ENCODE data around the gene PDE9A.
"Not testable (repeated sequence)": the region's sequence is repeated elsewhere in the genome, so short reads cannot be mapped to it uniquely, and the experiment has no call there.

The PDE9A gene

DNA sequence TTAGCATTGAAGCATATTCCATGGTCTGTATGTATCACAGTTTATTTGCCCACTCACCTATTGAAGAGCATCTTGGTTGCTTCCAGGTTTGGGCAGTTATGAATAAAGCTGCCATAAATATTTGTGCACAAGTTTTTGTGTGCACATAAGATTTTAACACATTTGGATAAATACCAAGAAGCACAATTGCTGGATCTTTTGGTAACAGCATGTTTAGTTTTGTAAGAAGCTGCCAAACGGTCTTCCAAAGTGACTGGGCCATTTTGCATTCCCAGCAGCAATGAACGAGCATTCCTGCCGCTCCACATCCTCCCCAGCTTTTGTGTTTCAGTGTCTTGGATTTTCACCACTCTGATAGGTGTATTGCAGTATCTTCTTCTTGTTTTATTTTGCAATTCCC is 62.7 kb downstream of the PDE9A start:
- no peak for DNase-seq

DNA sequence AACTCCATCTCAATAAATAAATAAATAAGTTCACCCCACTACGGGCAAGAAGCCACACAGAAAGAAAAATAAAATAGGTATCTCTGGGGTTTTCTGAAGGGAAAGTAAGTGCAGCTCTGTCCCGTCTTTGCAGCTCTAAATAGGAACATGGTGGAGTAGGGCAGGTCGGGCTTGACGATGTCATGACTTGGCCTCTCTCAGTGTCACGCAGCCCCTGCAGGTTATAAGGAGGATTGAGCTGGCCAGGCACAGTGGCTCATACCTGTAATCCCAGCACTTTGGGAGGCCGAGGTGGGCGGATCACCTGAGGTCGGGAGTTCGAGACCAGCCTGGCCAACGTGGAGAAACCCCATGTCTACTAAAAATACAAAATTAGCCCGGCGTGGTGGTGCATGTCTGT is 67.1 kb downstream of the PDE9A start:
- DNase-seq = not testable (repeated sequence)

DNA sequence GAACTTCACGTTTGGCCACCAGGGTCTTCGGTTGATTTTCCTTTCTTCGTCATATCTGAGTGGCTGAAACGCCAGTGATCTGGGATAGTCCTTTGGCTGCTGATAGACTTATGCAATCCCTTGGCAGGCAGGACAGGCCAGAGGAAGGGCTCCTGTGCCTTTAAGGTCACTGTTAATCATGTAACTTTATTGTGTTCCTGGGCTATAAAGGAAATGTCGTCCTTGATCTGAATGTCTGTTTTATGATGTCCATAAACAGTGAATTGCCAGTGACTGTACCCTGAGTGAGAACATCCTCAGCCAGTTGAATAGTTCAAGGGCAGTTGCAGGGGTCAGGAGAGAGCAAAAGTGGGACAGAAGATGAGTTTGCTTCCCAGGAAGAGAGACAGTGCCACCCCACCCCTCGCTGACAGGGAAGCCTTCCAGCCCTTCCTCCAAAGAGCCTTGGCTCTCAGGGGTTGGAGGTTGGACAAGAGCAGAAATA is 68.0 kb downstream of the PDE9A start:
- no peak for DNase-seq

DNA sequence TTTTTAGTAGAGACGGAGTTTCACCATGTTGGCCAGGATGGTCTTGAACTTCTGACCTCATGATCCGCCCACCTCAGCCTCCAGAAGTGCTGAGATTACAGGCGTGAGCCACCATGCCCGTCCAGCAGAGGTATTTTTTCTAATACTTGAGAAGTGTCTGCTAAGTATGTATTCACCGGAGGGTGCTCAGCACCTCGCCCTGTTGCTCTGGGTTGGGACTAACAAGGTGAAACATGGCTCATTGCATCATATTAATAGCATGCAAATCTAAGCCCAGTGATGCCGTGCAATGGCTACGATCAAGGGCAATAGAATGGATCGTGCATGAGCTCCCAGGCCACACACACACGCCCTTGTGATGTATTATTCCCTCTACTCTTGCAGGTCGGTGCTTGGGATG is 68.7 kb downstream of the PDE9A start:
- DNase-seq = no peak

DNA sequence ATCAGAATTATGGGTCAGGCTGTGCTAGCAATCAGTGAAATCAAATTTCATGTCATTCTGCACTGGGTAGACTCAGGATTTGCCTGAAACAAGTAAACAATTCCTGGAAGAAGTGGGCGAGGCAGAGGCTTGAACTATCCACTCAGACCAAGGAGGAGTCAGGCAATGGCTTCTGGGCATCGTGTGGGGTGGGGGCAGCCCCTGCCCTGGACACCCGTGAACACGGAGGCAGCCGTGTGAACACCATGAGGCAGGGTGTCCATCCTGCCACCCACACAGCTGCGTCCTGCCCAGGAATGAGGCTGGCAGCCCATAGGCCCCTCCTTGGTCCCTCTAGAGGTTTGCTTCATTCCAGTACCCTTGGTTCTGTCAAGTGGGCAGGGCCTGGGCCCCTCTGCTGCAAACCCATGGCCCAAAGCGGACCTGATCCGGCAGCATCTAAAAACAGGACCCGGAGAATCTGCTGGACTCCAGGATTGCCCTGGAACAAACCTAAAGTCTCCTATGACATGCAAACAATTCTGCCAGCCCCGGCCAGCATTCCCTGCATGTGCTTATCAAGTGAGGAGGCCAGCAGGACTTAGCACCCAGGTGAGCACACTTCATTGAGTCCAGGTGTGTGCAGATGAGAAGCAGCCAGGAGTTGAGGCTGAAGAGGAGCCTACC is 69.5 kb downstream of the PDE9A start:
- no peak for DNase-seq

DNA sequence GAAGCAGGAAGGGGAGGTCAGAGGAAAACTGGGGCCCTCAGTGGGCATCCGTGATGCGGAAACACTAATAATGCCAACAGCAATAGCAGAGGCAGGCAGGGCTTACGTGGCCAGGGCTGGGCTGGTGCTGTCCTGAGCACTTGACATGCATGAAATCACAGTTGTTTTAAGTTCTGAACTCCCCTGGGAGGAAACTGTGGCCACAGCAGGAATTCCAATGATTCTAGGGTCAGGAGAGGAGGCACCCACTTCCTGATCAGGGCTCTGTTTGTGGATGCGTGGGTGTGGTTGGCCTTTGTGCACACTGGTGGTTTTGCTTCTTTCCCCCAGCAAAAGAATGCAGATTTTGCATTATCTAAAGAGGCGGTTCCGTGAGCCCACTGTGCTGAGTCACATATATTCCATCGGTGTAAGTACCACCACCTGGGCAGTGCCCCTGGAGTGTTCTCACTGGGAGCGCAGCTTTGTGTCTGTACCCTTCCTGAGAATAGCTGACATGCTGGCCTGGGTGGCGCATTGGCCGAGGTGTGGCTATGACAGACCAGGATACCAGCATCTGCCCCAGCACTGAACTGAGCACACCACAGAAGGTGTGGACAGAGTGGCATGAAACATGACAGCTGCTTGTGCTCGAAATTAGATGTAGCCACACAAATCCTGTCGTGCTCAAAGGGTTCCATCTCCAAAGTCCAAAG is 71.0 kb downstream of the PDE9A start:
- DNase-seq = no peak

DNA sequence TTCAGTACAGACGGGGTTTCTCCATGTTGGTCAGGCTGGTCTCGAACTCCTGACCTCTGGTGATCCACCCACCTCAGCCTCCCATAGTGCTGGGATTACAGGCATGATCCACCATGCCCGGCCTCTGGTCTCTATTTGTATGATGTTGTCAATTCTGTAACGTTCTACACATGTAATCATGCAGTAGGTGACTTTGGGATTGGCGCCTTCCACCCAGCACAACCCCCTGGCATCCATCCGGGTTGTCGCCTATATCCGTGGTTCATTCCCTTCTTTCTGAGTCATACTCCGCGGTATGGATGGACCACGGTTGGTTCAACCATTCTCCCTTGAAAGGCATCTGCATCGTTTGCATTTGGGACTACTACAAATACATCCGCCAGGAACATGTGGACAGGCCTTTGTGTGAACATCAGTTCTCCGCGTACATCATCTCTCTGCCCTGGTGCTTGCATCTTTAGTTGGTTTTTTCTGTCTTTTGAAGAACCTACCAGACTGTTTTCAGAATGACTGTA is 72.1 kb downstream of the PDE9A start:
- no peak for DNase-seq

DNA sequence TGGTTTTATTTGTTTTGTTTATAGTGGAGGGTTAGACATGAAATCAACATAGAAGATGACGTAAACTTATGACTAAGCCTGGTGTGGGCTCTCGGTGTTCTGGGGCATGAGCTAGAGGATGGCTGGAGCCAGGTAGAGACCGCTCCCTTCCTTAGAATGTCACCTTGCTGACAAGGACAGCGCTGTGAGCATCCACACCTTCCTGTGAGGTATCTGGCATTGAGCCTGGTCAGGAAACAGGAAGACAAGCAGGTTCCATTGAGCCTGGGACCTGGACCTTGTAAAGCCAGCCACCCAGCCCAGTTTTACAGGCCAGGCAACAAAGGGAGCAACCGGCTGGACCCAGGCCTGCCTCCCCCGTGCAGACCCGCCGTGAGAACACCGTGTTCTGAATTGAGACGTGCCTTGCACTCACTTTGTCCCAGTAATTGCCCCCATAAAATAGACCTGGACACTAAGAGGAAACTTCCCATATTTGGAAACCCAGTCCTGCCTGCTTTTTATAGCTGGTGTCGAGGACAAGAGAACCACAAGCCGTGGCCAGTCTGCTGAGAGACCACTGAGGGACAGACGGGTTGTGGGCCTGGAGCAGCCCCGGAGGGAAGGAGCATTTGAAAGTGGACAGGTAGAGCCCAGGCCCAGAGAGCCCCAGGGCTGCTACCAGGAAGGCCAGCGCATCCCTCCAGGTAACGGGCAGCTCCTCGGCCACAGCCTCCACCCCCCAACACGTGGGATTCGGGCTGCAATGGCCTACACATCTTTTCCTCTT is 78.0 kb downstream of the PDE9A start:
- no peak for DNase-seq

DNA sequence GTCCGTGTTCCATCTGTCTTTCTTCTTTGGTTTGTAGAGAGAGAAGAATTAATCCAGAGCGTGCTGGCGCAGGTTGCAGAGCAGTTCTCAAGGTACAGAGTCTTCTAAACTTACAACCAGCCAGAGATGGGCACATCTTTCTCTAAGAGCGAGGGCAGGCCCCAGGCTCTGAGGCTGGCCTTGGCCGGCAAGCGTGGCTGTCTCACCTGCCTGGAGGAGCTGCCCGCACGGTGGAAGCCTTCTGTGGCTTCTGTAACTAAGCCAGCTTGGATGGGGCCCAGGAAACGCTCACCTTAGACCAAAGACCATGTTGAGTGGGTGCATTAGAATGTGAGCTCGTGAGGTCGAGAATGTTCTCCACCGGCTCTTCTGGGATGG is 78.6 kb downstream of the PDE9A start:
- no peak for DNase-seq

DNA sequence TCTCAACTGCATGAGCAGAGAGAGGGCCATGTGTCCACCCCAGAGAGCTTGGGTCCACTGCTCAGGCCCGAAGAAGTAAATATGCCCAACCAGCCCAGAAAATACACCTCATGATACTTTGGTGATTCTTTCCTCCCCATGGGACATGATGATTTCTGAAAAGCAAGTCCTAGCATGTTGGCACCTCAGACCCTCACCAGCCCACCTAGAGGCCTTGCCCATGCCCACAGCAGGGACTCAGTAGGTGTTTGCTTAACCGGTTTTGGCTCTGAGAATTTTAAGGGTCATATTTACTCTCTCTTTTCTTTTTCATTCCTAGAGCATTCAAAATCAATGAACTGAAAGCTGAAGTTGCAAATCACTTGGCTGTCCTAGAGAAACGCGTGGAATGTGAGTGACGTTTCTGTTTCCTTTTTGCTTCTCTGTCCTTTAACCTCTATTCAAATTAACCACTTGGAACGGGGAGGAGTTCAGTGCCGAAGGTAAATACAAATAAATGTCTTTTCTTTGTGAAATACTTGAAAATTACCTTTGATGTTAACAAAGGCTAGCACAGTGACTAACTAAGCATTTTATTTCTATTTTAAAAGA is 79.7 kb downstream of the PDE9A start:
- no peak for DNase-seq

DNA sequence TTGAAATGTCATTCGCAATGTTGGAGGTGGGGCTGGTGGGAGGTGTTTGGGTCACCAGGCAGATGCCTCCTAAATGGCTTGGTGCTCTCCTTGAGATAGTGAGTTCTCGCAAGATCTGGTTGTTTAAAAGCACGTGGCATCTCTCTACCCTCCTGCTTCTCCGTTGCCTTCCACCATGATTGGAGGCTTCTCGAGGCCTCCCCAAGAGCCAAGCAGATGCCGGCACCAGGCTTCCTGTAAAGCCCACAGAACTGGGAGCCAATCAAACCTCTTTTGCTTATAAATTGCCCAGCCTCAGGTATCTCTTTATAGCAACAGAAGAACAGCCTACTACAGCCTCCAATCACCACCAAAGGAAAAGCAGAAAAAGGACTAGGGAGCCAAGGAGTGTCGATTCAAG is 80.5 kb downstream of the PDE9A start:
- no peak for DNase-seq

DNA sequence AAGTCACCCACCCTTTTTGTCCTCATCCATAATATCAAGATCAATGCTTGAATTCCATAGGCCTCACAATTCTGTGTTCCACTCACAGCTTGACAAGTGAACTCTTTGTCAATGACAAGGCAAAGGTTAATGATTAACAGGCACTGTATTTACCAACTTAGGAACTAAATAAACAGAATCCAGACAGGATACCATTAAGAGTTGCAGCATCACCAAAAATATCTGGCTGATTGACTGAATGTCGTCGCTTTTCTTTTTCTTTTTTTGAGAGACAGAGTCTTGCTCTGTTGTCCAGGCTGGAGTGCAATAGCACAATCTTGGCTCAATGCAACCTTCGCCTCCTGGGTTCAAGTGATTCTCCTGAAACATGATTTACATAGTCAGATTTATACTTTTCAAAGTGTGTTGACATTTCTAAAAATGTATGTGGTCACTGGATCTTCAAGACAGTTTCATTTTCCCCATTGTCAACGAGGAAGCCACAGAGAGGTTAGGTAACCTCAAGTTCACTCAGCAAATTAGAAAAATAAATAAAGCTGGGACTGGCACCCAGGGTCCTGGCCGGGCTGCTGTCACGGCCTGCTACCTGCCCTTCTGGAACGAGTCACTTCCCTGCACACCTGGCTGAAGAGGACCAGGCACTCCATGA is 81.0 kb downstream of the PDE9A start:
- DNase-seq = no peak

DNA sequence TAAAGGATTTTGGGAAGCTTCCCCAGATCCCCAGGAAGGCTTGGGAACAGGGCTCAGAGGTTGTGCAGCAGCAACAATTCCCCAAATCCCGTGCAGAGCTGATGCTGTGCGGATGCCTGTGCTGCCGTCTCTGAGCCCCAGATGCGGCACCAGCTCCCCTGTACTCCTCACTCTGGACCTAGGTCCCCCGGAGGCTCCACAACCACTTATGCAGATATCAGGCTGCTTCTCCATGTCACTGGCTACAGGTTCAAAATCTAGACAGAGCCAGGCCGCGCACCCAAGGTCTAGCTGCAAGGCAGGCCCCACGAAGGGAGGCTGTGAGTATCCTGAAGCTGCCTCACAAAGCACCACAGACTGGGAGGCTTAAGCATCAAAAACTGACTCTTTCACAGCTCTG is 81.6 kb downstream of the PDE9A start:
- no peak for DNase-seq

DNA sequence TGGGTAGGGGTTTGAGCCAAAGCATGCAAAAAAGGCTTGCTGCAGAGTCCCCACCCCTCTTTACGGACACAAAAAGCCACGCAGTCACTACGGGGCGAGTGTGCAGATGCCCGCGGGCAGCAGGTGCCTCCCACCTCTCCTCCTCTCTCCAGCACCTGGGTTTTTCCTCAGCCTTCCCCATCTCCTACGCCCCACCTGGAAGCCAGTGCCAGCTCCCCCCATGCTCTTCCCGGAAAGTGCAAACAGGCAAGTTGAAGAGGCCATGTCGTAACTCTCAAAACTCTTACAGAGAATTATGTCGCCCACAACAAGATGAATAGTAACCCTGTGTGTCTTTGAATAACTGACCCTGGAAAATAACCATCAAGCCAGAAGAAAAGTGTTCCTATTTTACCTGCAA is 82.5 kb downstream of the PDE9A start:
- DNase-seq = no peak

DNA sequence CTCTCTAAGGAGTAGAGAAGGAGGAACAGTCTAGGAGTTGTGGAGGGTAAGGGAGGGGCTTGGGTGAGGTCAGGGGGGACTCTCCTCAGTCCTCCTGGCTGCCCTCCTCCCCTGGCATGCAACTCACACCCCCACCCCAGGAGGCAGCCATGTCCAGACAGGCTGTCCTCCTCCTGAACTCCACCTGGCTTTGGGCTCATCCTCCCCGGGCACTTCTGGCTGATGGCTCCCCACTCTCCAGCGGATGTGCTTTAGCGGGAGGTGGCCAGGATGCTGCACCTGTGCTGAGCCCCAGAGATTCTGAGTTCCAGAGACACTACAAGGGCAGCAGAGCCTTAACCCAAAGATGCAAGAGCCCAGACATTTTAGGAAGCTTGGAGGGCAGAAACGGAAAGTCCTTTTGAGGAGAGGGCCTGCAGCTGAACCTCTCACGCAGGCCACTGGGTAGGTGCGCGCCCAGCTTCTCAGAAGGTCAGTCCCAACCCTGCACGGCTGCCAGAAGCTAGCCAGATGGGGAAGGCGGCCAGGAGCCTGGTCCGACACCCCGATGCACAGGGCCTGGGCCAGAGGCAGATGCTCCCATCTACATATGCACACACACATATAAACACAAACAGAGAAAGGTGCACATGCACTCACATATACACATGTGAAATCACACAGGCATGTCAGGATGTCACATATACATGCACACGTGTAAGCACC is 83.4 kb downstream of the PDE9A start:
- DNase-seq = no peak

DNA sequence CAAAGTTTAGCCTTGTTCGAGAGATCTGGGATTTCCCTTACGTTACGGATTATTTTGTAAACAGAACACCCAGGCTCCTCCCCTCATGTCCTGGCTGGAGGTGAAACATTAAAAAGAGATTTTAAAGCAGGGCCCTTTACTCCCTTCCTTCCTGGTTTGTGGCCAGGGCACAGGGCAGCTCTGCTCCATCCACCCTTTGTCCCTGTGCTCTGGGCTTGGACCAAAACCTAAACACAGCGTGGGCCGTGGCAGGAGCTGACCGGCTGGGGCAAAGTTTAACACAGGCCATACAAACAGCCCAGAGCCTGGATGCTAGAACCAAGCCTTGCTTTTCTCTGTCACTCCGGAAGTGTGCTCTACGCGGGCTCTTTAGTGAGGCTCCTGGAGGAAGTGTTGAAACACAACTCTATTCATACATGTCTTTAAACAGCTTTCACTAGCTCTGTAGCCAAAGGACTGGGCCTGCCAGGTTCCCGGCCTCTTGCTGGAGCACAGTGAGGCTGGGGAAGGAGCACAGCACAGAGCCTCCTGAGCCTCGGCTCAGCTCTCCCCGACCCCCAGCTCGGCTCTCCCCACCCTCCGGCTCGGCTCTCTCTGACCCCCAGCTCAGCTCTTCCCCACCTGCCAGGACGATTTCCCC is 84.7 kb downstream of the PDE9A start:
- no peak for DNase-seq

DNA sequence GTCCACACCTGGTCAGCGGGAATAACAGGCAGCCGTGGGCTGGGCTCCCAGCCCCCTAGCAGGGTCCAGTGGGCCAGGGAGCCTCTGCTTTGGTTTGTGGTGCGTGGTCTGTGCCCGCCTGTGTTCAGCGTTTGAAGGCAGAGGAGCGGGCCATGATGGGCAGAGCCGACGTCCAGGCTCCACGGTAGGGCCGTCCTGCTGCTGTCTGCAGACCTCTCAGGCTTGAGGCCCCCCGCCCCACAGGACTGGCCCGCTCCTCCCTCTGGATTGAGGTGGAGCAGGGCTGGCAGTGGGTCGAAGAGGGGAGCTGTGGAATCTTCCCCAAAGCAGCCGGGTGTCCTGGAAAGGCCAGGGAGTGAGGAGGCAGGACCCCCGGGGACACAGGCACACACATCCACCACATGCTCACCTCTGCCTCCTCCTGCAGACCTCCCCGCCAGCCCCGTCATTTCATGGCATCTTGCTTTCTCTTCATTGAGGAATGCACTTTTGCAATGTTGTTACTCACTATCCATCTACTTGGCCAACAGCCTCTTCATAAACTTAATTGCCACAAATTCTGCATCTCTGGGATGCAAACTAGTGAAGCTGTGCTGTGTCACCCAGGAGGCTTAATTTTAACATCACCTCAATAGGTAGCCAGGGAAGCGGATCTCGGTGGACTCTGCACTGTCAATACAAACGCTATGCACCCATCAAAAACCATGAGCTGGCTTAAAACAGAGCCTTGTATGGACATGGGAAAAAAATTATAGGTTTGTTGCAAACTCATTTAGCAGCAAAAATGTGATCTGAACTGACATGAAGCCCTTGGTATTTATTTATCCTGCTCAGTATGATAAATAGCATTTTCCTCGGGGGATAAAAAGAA is 85.9 kb downstream of the PDE9A start:
- no peak for DNase-seq

DNA sequence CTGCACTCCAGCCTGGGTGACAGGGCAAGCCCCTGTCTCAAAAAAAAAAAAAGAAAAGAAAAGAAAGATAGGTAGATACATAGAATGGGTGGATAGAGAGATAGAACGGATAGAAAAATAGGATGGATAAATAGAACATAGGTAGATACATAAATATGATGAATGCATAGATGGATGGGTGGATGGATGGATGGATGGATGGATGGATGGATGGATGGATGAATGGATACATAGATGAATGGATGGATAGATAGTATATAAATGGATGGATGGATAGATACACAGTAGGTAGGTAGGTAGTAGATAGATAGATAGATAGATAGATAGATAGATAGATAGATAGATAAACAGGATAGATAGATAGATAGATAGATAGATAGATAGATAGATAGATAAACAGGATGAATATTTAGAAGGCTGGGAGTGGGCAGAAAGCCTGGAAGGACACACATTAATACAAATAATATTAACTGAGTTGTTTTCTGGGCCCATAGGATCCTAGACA is 87.0 kb downstream of the PDE9A start:
- no peak for DNase-seq

DNA sequence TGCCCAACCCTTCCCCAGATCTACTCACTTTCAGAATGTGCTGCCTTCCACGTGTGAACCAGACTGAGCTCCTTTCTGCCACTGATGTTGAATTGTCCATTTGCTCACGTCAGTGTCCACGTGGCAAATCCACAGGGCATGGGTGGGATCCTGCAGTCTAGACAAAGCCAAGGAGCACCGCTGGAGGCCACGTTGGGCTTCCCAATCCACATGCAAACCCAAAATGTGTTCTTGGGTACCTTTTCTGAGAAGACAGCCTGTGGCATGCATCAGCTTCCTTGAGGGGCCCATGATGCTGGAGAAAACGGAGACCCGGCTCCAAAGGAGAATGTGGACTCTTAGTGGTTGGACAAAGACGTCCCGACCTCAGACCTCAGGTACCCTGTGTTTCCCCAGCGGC is 87.6 kb downstream of the PDE9A start:
- DNase-seq = no peak

Measured in NCI-H1694 (cell line).